Ishikawa (cell line): ENCODE measurements around the gene BRI3.

ENCODE experiments used
- CEBPB ChIP-seq: IDR thresholded peaks from 2 replicates; pipeline ENCODE4 v1.6.1; 2012
- CREB1 ChIP-seq: IDR thresholded peaks from 2 replicates; pipeline ENCODE4 v1.6.1; 2012; ENCODE audit warnings: low read depth
- REST ChIP-seq: IDR thresholded peaks from 2 replicates; pipeline ENCODE4 v1.6.1; 2012; ENCODE audit warnings: low read depth, mild to moderate bottlenecking
- TEAD4 ChIP-seq: IDR thresholded peaks from 2 replicates; pipeline ENCODE4 v1.6.1; 2012
- USF1 ChIP-seq: IDR thresholded peaks from 2 replicates; pipeline ENCODE4 v1.6.1; 2012
- ZBTB7A ChIP-seq: IDR thresholded peaks from 2 replicates; pipeline ENCODE4 v1.6.1; 2012; ENCODE audit warnings: low read depth

- TF ChIP-seq CREB1 (no peak), REST (no peak), TEAD4 (no peak), USF1 (no peak), ZBTB7A (no peak), CEBPB (no peak)
Observed at GRCh38 chr7:98241674-98242241, 39.7 kb upstream of the BRI3 start.
